ENCODE measurements around the gene KCTD16.
A peak's percentile ranks its signal among the peaks of the same experiment; 100 is the strongest.

KCTD16 gene

GRCh38 chr5:144167998-144168397, 2.7 kb upstream of the KCTD16 start:
- no peak for DNase-seq

- no peak for DNase-seq
These were observed 783 bp upstream of the KCTD16 start for GRCh38 chr5:144169904-144170275.

GRCh38 chr5:144173766-144174165, 3.1 kb downstream of the KCTD16 start:
- no peak for DNase-seq

DNA sequence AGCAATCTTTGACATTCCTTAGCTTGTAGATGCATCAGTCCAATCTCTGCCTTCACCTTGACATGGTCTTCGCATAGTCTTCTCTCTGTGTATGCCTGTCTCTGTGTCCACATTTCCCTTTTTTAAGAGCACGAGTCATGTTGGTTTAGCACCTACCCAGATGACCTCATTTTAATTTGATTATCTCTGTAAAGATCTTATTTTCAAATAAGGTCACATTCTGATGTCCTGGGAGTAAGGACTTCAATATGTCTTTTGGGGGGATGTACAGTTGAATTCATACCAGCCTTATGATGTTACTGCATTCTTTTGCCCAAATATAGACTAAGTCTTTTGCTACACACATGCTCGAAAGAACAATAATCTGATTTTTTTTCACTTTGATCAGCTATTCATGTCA, 6.9 kb downstream of the KCTD16 start:
- DNase-seq: no peak

- DNase-seq: no peak
These were observed 8.6 kb downstream of the KCTD16 start for GRCh38 chr5:144179226-144179625.

- DNase-seq: no peak
These were observed 12.7 kb downstream of the KCTD16 start for GRCh38 chr5:144183254-144183889.

GRCh38 chr5:144187699-144188294, 17.1 kb downstream of the KCTD16 start:
- peak; percentile 63 for DNase-seq

- peak; percentile 48 for DNase-seq
These were observed 19.2 kb downstream of the KCTD16 start for GRCh38 chr5:144189800-144190429.

DNA sequence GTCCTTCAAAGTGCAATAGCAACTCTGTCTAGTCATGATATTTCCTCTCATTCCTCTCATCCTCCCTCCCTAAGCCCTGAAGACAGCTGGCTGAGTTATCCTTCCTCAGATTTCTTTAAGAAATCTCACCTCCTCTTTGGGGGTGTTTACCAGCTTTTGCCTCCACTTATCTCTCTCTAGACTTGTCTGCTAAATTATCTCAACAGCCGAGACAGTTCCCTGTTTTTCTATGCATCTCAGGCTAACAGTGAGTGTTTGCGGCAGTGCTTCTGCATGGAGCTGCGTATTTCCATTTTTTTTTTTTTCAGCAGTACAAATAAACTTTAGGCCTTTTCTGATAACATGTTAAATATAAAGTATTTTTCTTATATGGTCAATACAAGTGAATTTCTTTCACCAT, 20.9 kb downstream of the KCTD16 start:
- no peak for DNase-seq

- no peak for DNase-seq
These were observed 21.3 kb downstream of the KCTD16 start for GRCh38 chr5:144191998-144192397.

DNA sequence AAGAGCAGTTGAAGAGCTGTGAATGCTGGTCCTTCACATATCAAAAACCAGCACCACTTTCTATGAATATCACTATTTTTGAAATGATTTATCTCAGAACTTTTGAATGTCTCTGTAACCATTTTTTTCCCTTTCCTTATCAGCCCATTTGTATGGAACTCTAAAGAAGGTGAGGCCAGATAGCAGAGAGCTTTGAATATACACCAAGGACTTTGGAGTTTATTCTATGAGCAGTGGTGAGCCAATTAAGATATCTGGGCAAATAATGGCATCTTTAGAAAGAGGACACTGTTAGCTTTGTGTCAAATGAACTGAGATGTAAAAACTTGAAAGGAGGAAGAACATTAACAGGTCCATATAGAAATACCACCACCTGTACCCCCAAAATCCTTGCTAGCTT, 22.0 kb downstream of the KCTD16 start:
- no peak for DNase-seq

DNA sequence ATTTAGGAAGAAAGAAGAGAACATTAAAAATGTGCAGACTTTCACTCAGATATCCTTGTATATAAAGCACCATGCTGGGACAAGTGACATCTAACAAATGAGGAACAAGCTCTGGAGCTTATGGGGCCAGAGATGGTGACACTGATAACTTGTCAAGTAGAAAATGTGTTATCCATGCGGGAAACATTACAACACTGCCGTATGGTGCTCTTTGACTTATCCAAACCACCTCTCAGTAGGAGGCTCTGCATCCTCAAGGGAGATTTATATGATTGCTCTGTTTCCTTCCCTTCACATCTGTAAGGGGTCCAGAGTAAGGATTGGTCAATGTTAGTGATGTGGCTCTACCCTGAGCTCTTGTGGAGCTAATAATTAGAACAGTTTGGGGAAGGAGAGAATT, 23.5 kb downstream of the KCTD16 start:
- no peak for DNase-seq

DNA sequence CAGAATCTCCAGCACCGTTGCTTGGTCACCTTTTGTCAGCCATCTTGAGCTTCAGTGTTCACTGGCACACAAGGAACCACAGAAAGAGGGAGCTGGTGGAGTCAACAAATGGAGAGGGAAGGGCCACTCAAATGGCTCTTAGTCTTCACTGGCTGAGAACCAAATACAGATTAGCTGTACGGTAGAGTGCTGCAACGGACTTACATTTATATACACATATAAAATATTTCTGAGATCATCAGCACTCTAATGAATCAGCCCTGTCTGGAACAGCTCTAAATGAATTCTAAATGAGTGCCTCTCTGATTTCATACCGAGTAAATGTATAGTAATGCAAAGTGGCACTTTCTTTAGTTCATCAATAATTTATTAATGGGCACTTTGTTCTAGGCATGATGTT, 24.8 kb downstream of the KCTD16 start:
- DNase-seq: no peak

GRCh38 chr5:144196612-144197011, 25.9 kb downstream of the KCTD16 start:
- DNase-seq: no peak

DNA sequence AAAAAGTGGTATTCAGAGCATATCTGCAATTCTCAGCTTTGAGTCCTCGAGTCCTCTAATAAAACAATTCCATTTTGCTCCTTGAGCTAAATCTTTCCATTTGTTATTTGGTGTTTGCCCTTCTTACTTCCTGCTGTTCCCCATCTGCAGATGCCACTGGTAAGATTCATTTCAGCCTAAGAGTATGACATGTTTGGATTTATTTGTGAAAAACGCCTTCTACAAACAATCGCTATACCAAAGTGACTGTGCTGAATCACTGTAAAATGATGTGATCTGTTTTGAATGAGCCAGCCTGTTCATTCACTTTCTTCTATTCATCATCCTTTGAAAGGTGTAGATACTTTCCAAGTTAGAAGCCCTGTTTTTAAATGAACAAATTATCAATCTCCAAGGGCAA, 27.7 kb downstream of the KCTD16 start:
- DNase-seq: no peak

DNA sequence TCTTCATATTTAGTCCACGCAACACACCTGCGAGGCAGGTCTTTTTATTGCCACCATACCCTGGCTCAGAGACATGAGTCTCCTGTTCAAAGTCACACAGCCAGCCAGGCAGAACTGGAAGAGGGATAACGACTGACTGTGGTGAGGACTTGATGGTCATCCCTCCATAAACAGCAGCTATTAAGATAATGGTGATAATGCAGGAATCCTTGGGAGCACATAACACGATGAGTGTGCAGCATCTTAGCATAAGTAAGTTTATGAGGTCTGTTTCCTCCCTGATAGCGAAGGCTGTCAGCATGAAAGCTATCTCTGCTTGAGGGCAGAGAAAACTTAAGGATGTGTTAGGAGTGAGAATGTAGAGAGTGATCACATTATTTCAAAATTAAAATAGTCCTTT, 30.9 kb downstream of the KCTD16 start:
- DNase-seq: no peak

DNA sequence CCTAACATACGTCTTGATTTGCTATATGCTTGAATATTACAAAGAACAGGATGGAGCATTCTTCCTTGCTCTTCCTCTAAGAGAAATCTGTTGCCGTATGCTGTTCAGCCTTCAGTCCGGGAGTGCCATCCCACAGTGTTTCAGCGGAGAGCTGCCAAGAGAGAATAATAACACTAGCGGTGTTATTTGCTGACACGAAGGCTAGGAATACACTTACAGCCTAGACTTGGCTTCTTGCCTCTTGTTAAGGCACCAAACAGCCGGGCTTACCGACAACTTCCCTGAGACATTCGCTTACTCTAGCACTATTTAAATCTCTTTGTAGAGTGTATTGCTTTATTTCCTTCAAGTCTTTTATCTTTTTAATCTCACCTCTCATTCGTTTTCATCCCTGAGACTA, 31.4 kb downstream of the KCTD16 start:
- DNase-seq: no peak

- DNase-seq: no peak
These were observed 32.1 kb downstream of the KCTD16 start for GRCh38 chr5:144202726-144203125.

GRCh38 chr5:144203750-144204596, 33.3 kb downstream of the KCTD16 start:
- DNase-seq: no peak

DNA sequence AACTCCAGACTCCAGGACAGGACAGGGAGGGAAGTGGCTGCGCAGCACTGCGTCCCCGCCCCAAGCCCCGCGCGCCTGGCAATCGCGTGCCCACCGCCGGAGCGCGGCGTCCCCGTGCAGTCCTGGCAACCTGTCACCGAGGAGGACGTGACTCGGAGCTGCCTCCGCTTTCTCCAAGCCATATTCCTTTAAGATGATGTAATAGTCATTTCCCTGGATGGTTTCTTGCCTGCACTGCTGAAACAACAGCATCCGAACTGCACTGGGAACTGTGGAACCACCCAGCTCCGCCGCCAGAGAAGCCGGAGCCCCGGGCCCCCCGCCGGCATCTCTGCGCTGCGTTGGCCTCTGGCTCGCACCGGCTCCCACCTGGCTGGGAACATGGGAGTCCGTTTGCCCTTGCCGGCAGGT, 34.5 kb downstream of the KCTD16 start:
- DNase-seq: no peak

DNA sequence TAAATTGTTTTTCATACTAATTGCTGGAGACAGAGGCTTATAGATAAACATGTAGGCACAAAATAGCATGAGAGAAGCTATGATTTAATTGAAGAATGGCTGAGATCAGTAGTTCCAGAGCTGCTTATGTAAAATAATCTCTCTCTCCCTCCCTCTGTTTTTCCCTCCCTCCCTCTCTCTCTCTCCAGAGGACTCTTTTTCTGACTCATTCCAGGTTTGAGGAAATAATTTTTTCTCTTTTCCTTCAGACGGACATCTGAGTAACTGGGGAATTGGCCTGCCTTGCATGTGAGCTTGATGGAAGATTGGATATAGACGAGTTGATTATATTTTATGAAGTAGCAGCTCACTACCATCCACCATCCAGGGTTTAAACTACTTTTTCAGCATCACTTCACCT, 35.5 kb downstream of the KCTD16 start:
- DNase-seq: no peak

- DNase-seq: no peak
These were observed 37.3 kb downstream of the KCTD16 start for GRCh38 chr5:144207875-144208444.

- DNase-seq: no peak
These were observed 38.7 kb downstream of the KCTD16 start for GRCh38 chr5:144209361-144209760.

Data from NK-92 treated with Interleukin-12 subunit alpha and Interleukin-12 subunit beta, amount 100 ng/mL, for 24 hours (cell line).